Loucy (cell line): ENCODE data around the gene TUBGCP4.

Source experiments
- H2AFZ ChIP-seq: fragments of 200-600 bp; sonication (generic); 2 replicates; pipeline ENCODE4 v1.6.0; 2016; ENCODE audit warnings: antibody characterized with exemption, mild to moderate bottlenecking, low read length, moderate library complexity
- H3F3A ChIP-seq: fragments of 200-600 bp; 2 replicates; pipeline ENCODE4 v1.6.0; 2016; ENCODE audit warnings: antibody characterized with exemption, low read depth, mild to moderate bottlenecking
- H3K27me3 ChIP-seq: fragments of 200-600 bp; sonication (generic); 2 replicates; pipeline ENCODE4 v1.6.1; 2014; ENCODE audit warnings: low read length, mild to moderate bottlenecking; ENCODE audit not compliant: insufficient read depth, poor library complexity, severe bottlenecking
- H3K36me3 ChIP-seq: fragments of 200-600 bp; sonication (generic); 2 replicates; pipeline ENCODE4 v1.6.1; 2016; ENCODE audit warnings: low read length; ENCODE audit not compliant: insufficient read depth
- H3K4me1 ChIP-seq: fragments of 200-600 bp; sonication (generic); 2 replicates; pipeline ENCODE4 v1.5.1; 2014; ENCODE audit warnings: low read length, mild to moderate bottlenecking; ENCODE audit not compliant: insufficient read depth, poor library complexity, severe bottlenecking
- H3K4me2 ChIP-seq: fragments of 200-600 bp; sonication (generic); 2 replicates; pipeline ENCODE4 v1.6.0; 2014; ENCODE audit warnings: antibody characterized with exemption, low read length, low read depth, mild to moderate bottlenecking; ENCODE audit not compliant: poor library complexity, severe bottlenecking
- H3K4me3 ChIP-seq: fragments of 200-600 bp; sonication (generic); 2 replicates; pipeline ENCODE4 v1.5.1; 2014; ENCODE audit warnings: low read length, mild to moderate bottlenecking, mixed read lengths; ENCODE audit not compliant: poor library complexity, severe bottlenecking
- H3K79me2 ChIP-seq: fragments of 200-600 bp; sonication (generic); 2 replicates; pipeline ENCODE4 v1.6.1; 2014; ENCODE audit warnings: low read length; ENCODE audit not compliant: insufficient read depth
- H3K9ac ChIP-seq: fragments of 200-600 bp; sonication (generic); 2 replicates; pipeline ENCODE4 v1.6.0; 2014; ENCODE audit warnings: mild to moderate bottlenecking, low read depth, low read length, moderate library complexity; ENCODE audit not compliant: poor library complexity, severe bottlenecking
- H3K9me2 ChIP-seq: fragments of 200-600 bp; sonication (generic); replicated peaks from 2 replicates; pipeline ENCODE4 v1.6.1; 2016; ENCODE audit warnings: low read depth, low read length, mixed read lengths
- H3K9me3 ChIP-seq: fragments of 200-600 bp; sonication (generic); 2 replicates; pipeline ENCODE4 v1.6.1; 2014; ENCODE audit warnings: mild to moderate bottlenecking, antibody characterized with exemption, low read length, low read depth; ENCODE audit not compliant: insufficient read depth
- H4K20me1 ChIP-seq: fragments of 200-600 bp; sonication (generic); 2 replicates; pipeline ENCODE4 v1.6.0; 2014; ENCODE audit warnings: antibody characterized with exemption, low read length, mild to moderate bottlenecking; ENCODE audit not compliant: insufficient read depth, poor library complexity, severe bottlenecking
- EZH2phosphoT487 ChIP-seq: fragments of 200-600 bp; IDR thresholded peaks from 2 replicates; pipeline ENCODE4 v1.6.1; 2018; ENCODE audit warnings: antibody characterized with exemption, mild to moderate bottlenecking, moderate library complexity, borderline replicate concordance
- TF ChIP-seq, protein P1 (sequence below): fragments of 200-600 bp; sonication (generic); conservative IDR thresholded peaks from 2 replicates; pipeline ENCODE4 v1.5.1; 2014; ENCODE audit warnings: mild to moderate bottlenecking, antibody characterized with exemption, low read length

The TUBGCP4 gene, protein sequence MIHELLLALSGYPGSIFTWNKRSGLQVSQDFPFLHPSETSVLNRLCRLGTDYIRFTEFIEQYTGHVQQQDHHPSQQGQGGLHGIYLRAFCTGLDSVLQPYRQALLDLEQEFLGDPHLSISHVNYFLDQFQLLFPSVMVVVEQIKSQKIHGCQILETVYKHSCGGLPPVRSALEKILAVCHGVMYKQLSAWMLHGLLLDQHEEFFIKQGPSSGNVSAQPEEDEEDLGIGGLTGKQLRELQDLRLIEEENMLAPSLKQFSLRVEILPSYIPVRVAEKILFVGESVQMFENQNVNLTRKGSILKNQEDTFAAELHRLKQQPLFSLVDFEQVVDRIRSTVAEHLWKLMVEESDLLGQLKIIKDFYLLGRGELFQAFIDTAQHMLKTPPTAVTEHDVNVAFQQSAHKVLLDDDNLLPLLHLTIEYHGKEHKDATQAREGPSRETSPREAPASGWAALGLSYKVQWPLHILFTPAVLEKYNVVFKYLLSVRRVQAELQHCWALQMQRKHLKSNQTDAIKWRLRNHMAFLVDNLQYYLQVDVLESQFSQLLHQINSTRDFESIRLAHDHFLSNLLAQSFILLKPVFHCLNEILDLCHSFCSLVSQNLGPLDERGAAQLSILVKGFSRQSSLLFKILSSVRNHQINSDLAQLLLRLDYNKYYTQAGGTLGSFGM

GRCh38 chr15:43370975-43371974 is at the start of gene TUBGCP4, which contains the start of gene ZSCAN29:
Gene TUBGCP4, plus strand, starts transcription at chr15:43371101. Its CDS starts 254 bp downstream, at chr15:43371355.
Gene ZSCAN29, minus strand, starts transcription at chr15:43371043. Its CDS starts 1,130 bp downstream, at chr15:43369913.
- Histone ChIP-seq H3K9ac (peak within 1 kb of the TSS; percentile 95), H3F3A (no peaks in the 10 kb centered on the region), H3K79me2 (peaks cover 77% of the 10 kb centered on the region), H4K20me1 (peaks cover 34% of the 10 kb centered on the region), H3K4me2 (peak within 1 kb of the TSS; percentile 95), H3K4me1 (peaks cover 50% of the 10 kb centered on the region), H3K36me3 (peaks cover under 1% of the 10 kb centered on the region; the same call in 1 of the 2 replicates), H3K4me3 (peak within 1 kb of the TSS; percentile 98), H2AFZ (peak within 1 kb of the TSS; percentile 98), H3K27me3 (no peaks in the 10 kb centered on the region), H3K9me3 (no peaks in the 10 kb centered on the region), H3K9me2 (no peaks in the 10 kb centered on the region)
- no peak for TF ChIP-seq EZH2phosphoT487
- TF ChIP-seq, protein P1, sequence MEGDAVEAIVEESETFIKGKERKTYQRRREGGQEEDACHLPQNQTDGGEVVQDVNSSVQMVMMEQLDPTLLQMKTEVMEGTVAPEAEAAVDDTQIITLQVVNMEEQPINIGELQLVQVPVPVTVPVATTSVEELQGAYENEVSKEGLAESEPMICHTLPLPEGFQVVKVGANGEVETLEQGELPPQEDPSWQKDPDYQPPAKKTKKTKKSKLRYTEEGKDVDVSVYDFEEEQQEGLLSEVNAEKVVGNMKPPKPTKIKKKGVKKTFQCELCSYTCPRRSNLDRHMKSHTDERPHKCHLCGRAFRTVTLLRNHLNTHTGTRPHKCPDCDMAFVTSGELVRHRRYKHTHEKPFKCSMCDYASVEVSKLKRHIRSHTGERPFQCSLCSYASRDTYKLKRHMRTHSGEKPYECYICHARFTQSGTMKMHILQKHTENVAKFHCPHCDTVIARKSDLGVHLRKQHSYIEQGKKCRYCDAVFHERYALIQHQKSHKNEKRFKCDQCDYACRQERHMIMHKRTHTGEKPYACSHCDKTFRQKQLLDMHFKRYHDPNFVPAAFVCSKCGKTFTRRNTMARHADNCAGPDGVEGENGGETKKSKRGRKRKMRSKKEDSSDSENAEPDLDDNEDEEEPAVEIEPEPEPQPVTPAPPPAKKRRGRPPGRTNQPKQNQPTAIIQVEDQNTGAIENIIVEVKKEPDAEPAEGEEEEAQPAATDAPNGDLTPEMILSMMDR, result peak; percentile 58

DNA sequence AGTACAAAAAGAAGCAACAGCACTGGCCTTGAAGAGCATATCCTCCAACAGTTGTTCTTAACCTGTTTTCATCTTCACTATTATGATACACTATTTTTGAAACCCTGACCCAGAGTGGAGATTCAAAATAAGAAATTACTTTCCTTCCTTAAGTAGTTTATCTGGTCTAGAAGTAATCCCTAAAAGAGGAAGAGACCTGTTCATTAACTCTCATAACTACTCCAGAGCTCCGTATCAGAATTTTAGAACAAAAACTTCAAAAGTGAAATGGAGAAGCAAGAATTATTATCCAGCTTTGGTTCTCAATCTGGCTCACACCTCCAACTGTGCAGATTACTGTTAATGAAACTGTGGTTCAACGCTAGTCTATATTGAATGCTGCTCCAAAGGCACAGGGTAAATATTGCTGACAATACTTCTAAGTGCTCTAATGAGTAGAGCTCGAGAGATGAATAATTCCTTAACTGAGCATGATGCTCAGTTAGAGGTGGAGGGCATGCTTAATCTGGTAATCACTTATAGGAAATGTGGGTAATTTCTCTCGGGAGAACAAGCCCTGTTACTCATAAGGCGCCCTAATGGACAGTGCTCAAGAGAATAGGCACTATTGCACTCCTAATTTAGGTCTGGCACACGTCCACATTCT is 45.7 kb upstream of the TUBGCP4 start:
- H3K9me2 ChIP-seq, result no peaks in the 10 kb centered on the region
- peaks cover 24% of the 10 kb centered on the region for H3K4me1 ChIP-seq
- no peak overlapping the region for H3K9ac ChIP-seq
- no peak for TF ChIP-seq EZH2phosphoT487
- peaks cover 10% of the 10 kb centered on the region for H4K20me1 ChIP-seq
- peaks cover 4% of the 10 kb centered on the region for H3K27me3 ChIP-seq
- H3K79me2 ChIP-seq, result peaks cover 28% of the 10 kb centered on the region
- peaks cover 4% of the 10 kb centered on the region; the same call in 1 of the 2 replicates for H3F3A ChIP-seq
- no peak overlapping the region for H3K4me2 ChIP-seq
- H3K36me3 ChIP-seq, result no peaks in the 10 kb centered on the region
- H3K9me3 ChIP-seq, result no peaks in the 10 kb centered on the region
- no peak overlapping the region for H3K4me3 ChIP-seq
- no peak overlapping the region for H2AFZ ChIP-seq

DNA sequence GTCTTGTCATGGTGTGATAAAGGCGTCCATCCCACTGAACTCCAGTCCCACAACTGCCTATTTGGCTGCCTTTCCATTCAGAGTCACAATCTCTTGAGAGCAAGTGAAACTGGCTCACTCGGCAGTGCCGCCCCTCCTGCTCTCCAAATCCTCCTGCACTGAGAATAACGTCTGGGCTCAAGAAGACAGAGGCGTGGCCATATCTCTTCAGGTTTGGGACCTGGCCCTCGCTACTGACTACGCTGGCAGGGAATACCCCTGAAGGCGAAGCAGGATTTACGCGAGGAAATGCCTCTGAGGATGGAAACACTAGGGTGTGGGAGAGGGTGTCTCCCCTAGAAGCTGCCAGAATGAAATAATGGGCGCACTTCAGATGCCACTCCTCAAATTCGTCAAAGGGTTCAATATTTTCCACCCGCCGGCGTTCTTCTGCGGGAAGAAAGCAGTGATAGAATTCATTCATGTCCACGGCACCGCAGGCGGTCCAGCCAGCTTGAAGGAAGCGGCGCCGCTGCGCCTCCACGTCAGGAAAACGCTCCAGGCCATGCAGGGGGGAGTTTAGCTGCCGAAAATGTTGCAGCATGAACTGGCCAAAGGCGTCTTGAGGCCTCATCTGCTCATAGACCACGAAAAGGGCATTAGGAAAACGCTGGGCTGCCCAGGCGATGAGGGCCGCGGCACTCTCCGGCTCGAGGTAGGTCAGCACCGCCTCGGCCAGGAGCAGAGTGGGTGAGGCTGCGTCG is 41.5 kb upstream of the TUBGCP4 start:
- peaks cover 10% of the 10 kb centered on the region for H4K20me1 ChIP-seq
- H2AFZ ChIP-seq, result peak overlapping the region; percentile 88
- no peaks in the 10 kb centered on the region for H3K9me3 ChIP-seq
- no peaks in the 10 kb centered on the region for H3K36me3 ChIP-seq
- no peaks in the 10 kb centered on the region for H3K9me2 ChIP-seq
- peak overlapping the region; percentile 100 for H3K4me2 ChIP-seq
- H3F3A ChIP-seq, result peaks cover 4% of the 10 kb centered on the region; the same call in 1 of the 2 replicates
- peaks cover 47% of the 10 kb centered on the region for H3K79me2 ChIP-seq
- TF ChIP-seq, protein P1, result no peak
- TF ChIP-seq EZH2phosphoT487, result no peak
- peak overlapping the region; percentile 98 for H3K9ac ChIP-seq
- peaks cover 36% of the 10 kb centered on the region for H3K4me1 ChIP-seq
- peaks cover 4% of the 10 kb centered on the region for H3K27me3 ChIP-seq
- H3K4me3 ChIP-seq, result peak overlapping the region; percentile 89
